ENCODE measurements around the gene FRMD5. TPM values are rescaled to one million over a fixed set of nuclear protein-coding genes. Genes with fewer than 3 reads are reported as not detected.
A peak's percentile ranks its signal among the peaks of the same experiment; 100 is the strongest.
"Not testable (repeated sequence)": the region's sequence is repeated elsewhere in the genome, so short reads cannot be mapped to it uniquely, and the experiment has no call there.

FRMD5 gene
- total RNA-seq, 1 experiment from 2014 or later = not detected

GRCh38 chr15:43851251-43851650 is 343.8 kb downstream of the FRMD5 start:
- no peaks in the 10 kb centered on the region for H3K9me3 ChIP-seq (ENCODE audit: low read length)

GRCh38 chr15:43845421-43845820 is 349.6 kb downstream of the FRMD5 start:
- Histone ChIP-seq H3K4me2 (ENCODE audit: low read depth, low read length, poor library complexity, severe bottlenecking) (no peak overlapping the region), H3K36me3 (ENCODE audit: insufficient read depth, low read length) (peaks cover 53% of the 10 kb centered on the region), H3K79me2 (ENCODE audit: low read length) (peaks cover 43% of the 10 kb centered on the region), H3K4me1 (ENCODE audit: low read length) (no peaks in the 10 kb centered on the region), H3K9me2 (replicated peaks; ENCODE audit: insufficient read depth, low read length) (no peaks in the 10 kb centered on the region), H4K20me1 (ENCODE audit: insufficient read depth, low read depth, low read length) (no peaks in the 10 kb centered on the region; the same call in 1 of the 2 replicates), H3K4me3 (ENCODE audit: low read length) (no peak overlapping the region), H3K9ac (ENCODE audit: low read length) (no peak overlapping the region), H3K27me3 (ENCODE audit: low read length) (no peaks in the 10 kb centered on the region), H3K9me3 (ENCODE audit: low read length) (no peaks in the 10 kb centered on the region), H3K27ac (ENCODE audit: low read length) (no peak overlapping the region), H2AFZ (ENCODE audit: low read length) (no peak overlapping the region)
- DNase-seq = no peak

More at GRCh38 chr15:43851251-43851650, 343.8 kb downstream of the FRMD5 start:
- H3K36me3 ChIP-seq (ENCODE audit: insufficient read depth, low read length) = peaks cover 55% of the 10 kb centered on the region
- no peak overlapping the region for H3K27ac ChIP-seq (ENCODE audit: low read length)
- no peak overlapping the region for H2AFZ ChIP-seq (ENCODE audit: low read length)
- no peak overlapping the region for H3K4me2 ChIP-seq (ENCODE audit: low read depth, low read length, poor library complexity, severe bottlenecking)
- H3K4me3 ChIP-seq (ENCODE audit: low read length) = no peak overlapping the region
- no peaks in the 10 kb centered on the region for H4K20me1 ChIP-seq (ENCODE audit: insufficient read depth, low read depth, low read length)
- no peak overlapping the region for H3K9ac ChIP-seq (ENCODE audit: low read length)
- no peaks in the 10 kb centered on the region for H3K27me3 ChIP-seq (ENCODE audit: low read length)
- H3K9me2 ChIP-seq (replicated peaks; ENCODE audit: insufficient read depth, low read length) = no peaks in the 10 kb centered on the region
- H3K79me2 ChIP-seq (ENCODE audit: low read length) = peaks cover 40% of the 10 kb centered on the region
- peaks cover 4% of the 10 kb centered on the region; the same call in 1 of the 2 replicates for H3K4me1 ChIP-seq (ENCODE audit: low read length)
- DNase-seq = no peak

GRCh38 chr15:43832485-43832884 is 362.6 kb downstream of the FRMD5 start:
- not testable (repeated sequence) for H4K20me1 ChIP-seq (ENCODE audit: insufficient read depth, low read depth, low read length)

GRCh38 chr15:43831519-43832052 is 363.5 kb downstream of the FRMD5 start:
- not testable (repeated sequence) for H3K9me2 ChIP-seq (replicated peaks; ENCODE audit: insufficient read depth, low read length); H2AFZ ChIP-seq (ENCODE audit: low read length); H3K27me3 ChIP-seq (ENCODE audit: low read length); H4K20me1 ChIP-seq (ENCODE audit: insufficient read depth, low read depth, low read length); DNase-seq; H3K9me3 ChIP-seq (ENCODE audit: low read length)
- Histone ChIP-seq H3K4me2 (ENCODE audit: low read depth, low read length, poor library complexity, severe bottlenecking) (peak overlapping the region; percentile 74), H3K4me1 (ENCODE audit: low read length) (peaks cover 45% of the 10 kb centered on the region), H3K36me3 (ENCODE audit: insufficient read depth, low read length) (peaks cover 52% of the 10 kb centered on the region), H3K4me3 (ENCODE audit: low read length) (0 out of 2 replicates have a peak overlapping the region, but pooled peaks have one; percentile 12), H3K79me2 (ENCODE audit: low read length) (peaks cover 79% of the 10 kb centered on the region), H3K9ac (ENCODE audit: low read length) (0 out of 2 replicates have a peak overlapping the region, but pooled peaks have one; percentile 24), H3K27ac (ENCODE audit: low read length) (peak overlapping the region; percentile 85)

More at GRCh38 chr15:43832485-43832884, 362.6 kb downstream of the FRMD5 start:
- not testable (repeated sequence) for H3K9me2 ChIP-seq (replicated peaks; ENCODE audit: insufficient read depth, low read length); H3K27me3 ChIP-seq (ENCODE audit: low read length); H3K4me3 ChIP-seq (ENCODE audit: low read length); DNase-seq; H3K9me3 ChIP-seq (ENCODE audit: low read length); H3K9ac ChIP-seq (ENCODE audit: low read length); H3K4me2 ChIP-seq (ENCODE audit: low read depth, low read length, poor library complexity, severe bottlenecking); H2AFZ ChIP-seq (ENCODE audit: low read length)
- Histone ChIP-seq H3K27ac (ENCODE audit: low read length) (peak overlapping the region; percentile 85), H3K36me3 (ENCODE audit: insufficient read depth, low read length) (peaks cover 57% of the 10 kb centered on the region), H3K4me1 (ENCODE audit: low read length) (peaks cover 44% of the 10 kb centered on the region), H3K79me2 (ENCODE audit: low read length) (peaks cover 76% of the 10 kb centered on the region)

GRCh38 chr15:43830691-43831275 is 364.3 kb downstream of the FRMD5 start:
- Histone ChIP-seq H3K4me3 (ENCODE audit: low read length) (peak overlapping the region; percentile 72; the same call in 1 of the 2 replicates), H3K27ac (ENCODE audit: low read length) (peak overlapping the region; percentile 85), H3K79me2 (ENCODE audit: low read length) (peaks cover 74% of the 10 kb centered on the region), H3K4me1 (ENCODE audit: low read length) (peaks cover 49% of the 10 kb centered on the region), H3K9ac (ENCODE audit: low read length) (peak overlapping the region; percentile 38), H3K36me3 (ENCODE audit: insufficient read depth, low read length) (peaks cover 44% of the 10 kb centered on the region), H3K4me2 (ENCODE audit: low read depth, low read length, poor library complexity, severe bottlenecking) (peak overlapping the region; percentile 74)
- H2AFZ ChIP-seq (ENCODE audit: low read length); H4K20me1 ChIP-seq (ENCODE audit: insufficient read depth, low read depth, low read length); H3K9me2 ChIP-seq (replicated peaks; ENCODE audit: insufficient read depth, low read length); H3K27me3 ChIP-seq (ENCODE audit: low read length); H3K9me3 ChIP-seq (ENCODE audit: low read length): not testable (repeated sequence)
- peak; percentile 72 for DNase-seq

- peaks cover 50% of the 10 kb centered on the region for H3K4me1 ChIP-seq (ENCODE audit: low read length)
- not testable (repeated sequence) for H3K9me2 ChIP-seq (replicated peaks; ENCODE audit: insufficient read depth, low read length); H3K9me3 ChIP-seq (ENCODE audit: low read length); H2AFZ ChIP-seq (ENCODE audit: low read length); H3K27me3 ChIP-seq (ENCODE audit: low read length); H4K20me1 ChIP-seq (ENCODE audit: insufficient read depth, low read depth, low read length); DNase-seq
- H3K36me3 ChIP-seq (ENCODE audit: insufficient read depth, low read length) = peaks cover 42% of the 10 kb centered on the region
- H3K4me2 ChIP-seq (ENCODE audit: low read depth, low read length, poor library complexity, severe bottlenecking) = peak overlapping the region; percentile 74
- peaks cover 73% of the 10 kb centered on the region for H3K79me2 ChIP-seq (ENCODE audit: low read length)
- H3K4me3 ChIP-seq (ENCODE audit: low read length) = peak overlapping the region; percentile 72
- H3K27ac ChIP-seq (ENCODE audit: low read length) = peak overlapping the region; percentile 85
- peak overlapping the region; percentile 83 for H3K9ac ChIP-seq (ENCODE audit: low read length)
Observed at GRCh38 chr15:43829951-43830540, 365.0 kb downstream of the FRMD5 start.

GRCh38 chr15:43828061-43828657 is 366.9 kb downstream of the FRMD5 start:
- Histone ChIP-seq H2AFZ (ENCODE audit: low read length) (no peak overlapping the region), H3K79me2 (ENCODE audit: low read length) (peaks cover 75% of the 10 kb centered on the region), H4K20me1 (ENCODE audit: insufficient read depth, low read depth, low read length) (no peaks in the 10 kb centered on the region), H3K4me3 (ENCODE audit: low read length) (peak overlapping the region; percentile 72), H3K4me2 (ENCODE audit: low read depth, low read length, poor library complexity, severe bottlenecking) (peak overlapping the region; percentile 74), H3K4me1 (ENCODE audit: low read length) (peaks cover 61% of the 10 kb centered on the region), H3K9me3 (ENCODE audit: low read length) (no peaks in the 10 kb centered on the region), H3K9ac (ENCODE audit: low read length) (peak overlapping the region; percentile 83), H3K27me3 (ENCODE audit: low read length) (no peaks in the 10 kb centered on the region), H3K9me2 (replicated peaks; ENCODE audit: insufficient read depth, low read length) (no peaks in the 10 kb centered on the region), H3K36me3 (ENCODE audit: insufficient read depth, low read length) (peaks cover 30% of the 10 kb centered on the region), H3K27ac (ENCODE audit: low read length) (peak overlapping the region; percentile 85)
- peak; percentile 72 for DNase-seq

Measured in Karpas-422 (cell line).